Neuronal stem cell (in vitro differentiated cells): ENCODE results near the gene SPDYE3.
"Not testable (repeated sequence)": the region's sequence is repeated elsewhere in the genome, so short reads cannot be mapped to it uniquely, and the experiment has no call there.

Experiments used
- DNase-seq: peaks from one replicate; pipeline ENCODE4 v3.0.0-alpha.2; 2013; ENCODE audit warnings: low spot score
- H2AFZ ChIP-seq: one replicate; pipeline ENCODE4 v1.6.1; 2013; ENCODE audit warnings: mild to moderate bottlenecking, low read length, inconsistent platforms
- H2AK5ac ChIP-seq: 2 replicates; pipeline ENCODE4 v1.6.1; 2013; ENCODE audit warnings: low read depth, mild to moderate bottlenecking, inconsistent platforms, low read length, moderate library complexity, mixed read lengths
- H2BK120ac ChIP-seq: 2 replicates; pipeline ENCODE4 v1.6.1; 2013; ENCODE audit warnings: low read depth, mild to moderate bottlenecking, inconsistent platforms, low read length, moderate library complexity, mixed read lengths
- H2BK12ac ChIP-seq: one replicate; pipeline ENCODE4 v1.6.1; 2013; ENCODE audit warnings: low read length, inconsistent platforms
- H2BK15ac ChIP-seq: 2 replicates; pipeline ENCODE4 v1.6.1; 2013; ENCODE audit warnings: mild to moderate bottlenecking, low read length, inconsistent platforms, mixed read lengths
- H2BK5ac ChIP-seq: one replicate; pipeline ENCODE4 v1.6.1; 2013; ENCODE audit warnings: inconsistent platforms, mild to moderate bottlenecking, low read length, moderate library complexity
- H3K14ac ChIP-seq: one replicate; pipeline ENCODE4 v1.6.1; 2013; ENCODE audit warnings: low read length, inconsistent platforms
- H3K18ac ChIP-seq: 2 replicates; pipeline ENCODE4 v1.6.1; 2013; ENCODE audit warnings: low read length, inconsistent platforms
- H3K23ac ChIP-seq: 2 replicates; pipeline ENCODE4 v1.6.1; 2013; ENCODE audit warnings: low read depth, mild to moderate bottlenecking, mixed read lengths, low read length, inconsistent platforms; ENCODE audit not compliant: poor library complexity
- H3K27ac ChIP-seq: replicated peaks from 3 replicates; pipeline ENCODE4 v1.5.1; 2013; ENCODE audit warnings: low read length, inconsistent platforms
- H3K27me3 ChIP-seq, 3 experiments: 2 replicates each; pipeline ENCODE4 v1.6.1; 2013; ENCODE audit warnings: low read length in 3 of 3, mild to moderate bottlenecking in 2 of 3, inconsistent platforms in 1 of 3, low read depth in 1 of 3, mixed read lengths in 1 of 3, moderate library complexity in 1 of 3; ENCODE audit not compliant: control insufficient read depth in 3 of 3, insufficient read depth in 3 of 3
- H3K36me3 ChIP-seq, 2 donors: replicated peaks in 1 of 2; 2 replicates each; pipeline ENCODE4 v1.6.1; 2013; ENCODE audit warnings: low read length in 2 of 2; ENCODE audit not compliant: control insufficient read depth in 2 of 2, insufficient read depth in 2 of 2
- H3K4ac ChIP-seq: 2 replicates; pipeline ENCODE4 v1.6.1; 2013; ENCODE audit warnings: inconsistent platforms, mild to moderate bottlenecking, low read length, moderate library complexity
- H3K4me1 ChIP-seq, 2 donors: 1 replicate in 1 of 2; 2 replicates in 1 of 2; pipeline ENCODE4 v1.6.1; 2013; ENCODE audit warnings: low read length in 2 of 2, low read depth in 1 of 2; ENCODE audit not compliant: control insufficient read depth in 2 of 2, insufficient read depth in 1 of 2
- H3K4me2 ChIP-seq: one replicate; pipeline ENCODE4 v1.6.1; 2013; ENCODE audit warnings: mild to moderate bottlenecking, low read length, inconsistent platforms; ENCODE audit not compliant: insufficient read depth, poor library complexity, severe bottlenecking
- H3K4me3 ChIP-seq, 2 donors: 2 replicates each; pipeline ENCODE4 v1.5.1; 2013; ENCODE audit warnings: low read length in 2 of 2, mild to moderate bottlenecking in 2 of 2, inconsistent platforms in 1 of 2, moderate library complexity in 1 of 2
- H3K79me1 ChIP-seq: one replicate; pipeline ENCODE4 v1.6.1; 2013; ENCODE audit warnings: low read depth, mild to moderate bottlenecking, inconsistent platforms, low read length, moderate library complexity
- H3K9ac ChIP-seq: one replicate; pipeline ENCODE4 v1.6.1; 2013; ENCODE audit warnings: mild to moderate bottlenecking, low read depth, low read length, inconsistent platforms; ENCODE audit not compliant: poor library complexity
- H3K9me3 ChIP-seq, 2 donors: replicated peaks in 1 of 2; 2 replicates each; pipeline versions ENCODE3 to v1.6.1; 2013; ENCODE audit warnings: low read length in 2 of 2, mild to moderate bottlenecking in 2 of 2, inconsistent platforms in 1 of 2, low read depth in 1 of 2, mixed read lengths in 1 of 2, moderate library complexity in 1 of 2; ENCODE audit not compliant: control insufficient read depth in 2 of 2, insufficient read depth in 1 of 2
- H4K8ac ChIP-seq: one replicate; pipeline ENCODE4 v1.6.1; 2013; ENCODE audit warnings: low read depth, mild to moderate bottlenecking, inconsistent platforms, low read length, moderate library complexity
- H4K91ac ChIP-seq: one replicate; pipeline ENCODE4 v1.6.1; 2013; ENCODE audit warnings: low read length, low read depth, mild to moderate bottlenecking, inconsistent platforms; ENCODE audit not compliant: poor library complexity
- WGBS, 2 donors: extraction: QIAGEN DNeasy Blood & Tissue Kit; methylation state at CpG; one replicate each; pipeline ENCODE4 v1.1.7; 2013; ENCODE audit warnings: missing lambda C conversion rate in 2 of 2, mixed read lengths in 1 of 2; ENCODE audit not compliant: insufficient read length in 2 of 2, insufficient replicate concordance in 1 of 2; ENCODE audit errors: extremely low coverage in 2 of 2; 5-methylcytosine and 5-hydroxymethylcytosine counted together

SPDYE3 gene

GRCh38 chr7:100325671-100326070 is 18.2 kb downstream of the SPDYE3 start:
- peaks cover 2 to 29% of the 10 kb centered on the region in 2 donors for H3K36me3 ChIP-seq
- H4K91ac ChIP-seq, H3K4me1 ChIP-seq, H2BK5ac ChIP-seq, H3K4me2 ChIP-seq, H3K27ac ChIP-seq, H3K18ac ChIP-seq, H3K14ac ChIP-seq, H3K4me3 ChIP-seq, H2AK5ac ChIP-seq, H2AFZ ChIP-seq, H3K9ac ChIP-seq, DNase-seq, H3K9me3 ChIP-seq, H4K8ac ChIP-seq, H3K23ac ChIP-seq, H3K79me1 ChIP-seq, H2BK120ac ChIP-seq, H3K4ac ChIP-seq, H2BK12ac ChIP-seq, H2BK15ac ChIP-seq, H3K27me3 ChIP-seq: not testable (repeated sequence)
- WGBS, 2 donors, result no CpG with 5 or more reads among the region's 9 CpGs

- WGBS, 2 donors, result no CpG with 5 or more reads among the region's 11 CpGs
- not testable (repeated sequence) for H2BK5ac ChIP-seq, H3K4ac ChIP-seq, H3K4me1 ChIP-seq, H2BK15ac ChIP-seq, H2AK5ac ChIP-seq, H3K27me3 ChIP-seq, H3K4me3 ChIP-seq, H3K18ac ChIP-seq, H3K4me2 ChIP-seq, H2BK12ac ChIP-seq, H3K27ac ChIP-seq, H4K91ac ChIP-seq, H3K79me1 ChIP-seq, H3K9me3 ChIP-seq, H4K8ac ChIP-seq, H3K9ac ChIP-seq, DNase-seq, H2BK120ac ChIP-seq, H3K23ac ChIP-seq, H3K14ac ChIP-seq, H2AFZ ChIP-seq
- H3K36me3 ChIP-seq, result peaks cover 2 to 28% of the 10 kb centered on the region in 2 donors
These were observed 19.4 kb downstream of the SPDYE3 start for GRCh38 chr7:100326914-100327313.

DNA sequence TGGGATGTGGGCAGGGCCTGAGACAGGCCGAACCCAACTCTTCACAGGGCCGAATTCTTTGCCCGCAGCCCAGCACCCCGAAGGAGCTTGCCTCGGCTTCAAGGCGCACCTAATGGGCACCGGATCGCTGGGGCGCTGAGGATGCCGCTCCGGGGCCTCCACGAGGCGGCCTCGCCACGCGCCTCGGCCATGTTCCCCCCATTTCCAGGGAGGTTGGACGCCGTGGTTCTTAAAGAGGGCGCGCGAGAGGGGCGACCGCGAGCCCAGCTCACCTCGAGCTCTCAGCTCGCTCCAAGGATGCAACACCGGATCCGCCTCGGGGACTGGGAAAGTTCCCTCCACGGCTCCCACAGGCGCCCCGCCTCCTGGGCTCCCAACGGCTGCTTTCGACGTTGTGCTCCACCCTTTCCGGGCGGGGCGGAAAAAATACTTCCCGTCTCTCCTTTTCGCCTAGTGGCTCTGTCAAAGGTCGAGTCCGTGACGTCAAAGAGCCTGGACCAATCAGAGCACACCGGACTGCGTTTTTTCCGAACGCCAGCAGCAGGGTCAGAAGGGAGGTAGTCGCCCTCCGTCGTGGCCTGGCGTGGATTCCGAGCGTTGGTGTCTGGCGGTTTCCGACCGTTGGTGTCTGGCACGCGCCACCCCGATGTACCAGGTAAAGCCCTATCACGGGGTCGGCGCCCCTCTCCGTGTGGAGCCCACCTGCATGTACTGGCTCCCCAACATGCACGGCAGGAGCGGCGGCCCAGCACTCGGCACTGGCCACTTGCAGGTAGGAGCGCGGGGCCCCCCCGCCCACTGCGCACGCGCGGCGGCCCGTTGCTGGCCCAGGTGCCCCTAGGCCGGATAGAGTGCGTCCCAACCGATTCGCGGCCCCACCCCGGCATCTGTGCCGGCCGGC is 28.3 kb downstream of the SPDYE3 start:
- H2BK120ac ChIP-seq, H3K4ac ChIP-seq, H4K91ac ChIP-seq, H3K14ac ChIP-seq, H3K9me3 ChIP-seq, H3K27me3 ChIP-seq, H4K8ac ChIP-seq, H3K79me1 ChIP-seq, H2AK5ac ChIP-seq, H2BK15ac ChIP-seq, H3K4me1 ChIP-seq, H2BK12ac ChIP-seq: not testable (repeated sequence)
- DNase-seq, result peak; percentile 90
- Histone ChIP-seq H2BK5ac (peak overlapping the region; percentile 53), H3K23ac (peak overlapping the region; percentile 93), H3K27ac (peak overlapping the region; percentile 85), H3K18ac (peak overlapping the region; percentile 95), H2AFZ (peak overlapping the region; percentile 94), H3K9ac (peak overlapping the region; percentile 90), H3K4me2 (peak overlapping the region; percentile 45), H3K4me3 (peak overlapping the region; percentile 66 to 99), H3K36me3 (peaks cover 0 to 23% of the 10 kb centered on the region in 2 donors)
- no CpG with 5 or more reads among the region's 85 CpGs for WGBS, 2 donors

- not testable (repeated sequence) for H3K27ac ChIP-seq, H3K18ac ChIP-seq
These were observed 30.7 kb downstream of the SPDYE3 start for GRCh38 chr7:100338083-100338696.

More at GRCh38 chr7:100338083-100338696, 30.7 kb downstream of the SPDYE3 start:
- H4K8ac ChIP-seq, H3K79me1 ChIP-seq, H3K23ac ChIP-seq, H3K14ac ChIP-seq, H3K4me2 ChIP-seq, H3K4me3 ChIP-seq, H2AFZ ChIP-seq, H2BK12ac ChIP-seq, H4K91ac ChIP-seq, H2BK15ac ChIP-seq, H3K9me3 ChIP-seq, H3K4ac ChIP-seq, H2BK5ac ChIP-seq, H3K4me1 ChIP-seq, DNase-seq, H3K9ac ChIP-seq, H3K27me3 ChIP-seq, H2AK5ac ChIP-seq, H2BK120ac ChIP-seq: not testable (repeated sequence)
- no CpG with 5 or more reads among the region's 15 CpGs for WGBS, 2 donors
- H3K36me3 ChIP-seq, result peaks cover 4 to 41% of the 10 kb centered on the region in 2 donors
